Small intestine (tissue), 7 donors: ENCODE results near the gene CDC73. TPM values are rescaled to one million over a fixed set of nuclear protein-coding genes. Genes with fewer than 3 reads are reported as not detected.
"Not testable (repeated sequence)": the region's sequence is repeated elsewhere in the genome, so short reads cannot be mapped to it uniquely, and the experiment has no call there.

Experiments
- DNase-seq, 2 donors: peaks; one replicate each; pipeline versions ENCODE4 v3.0.0 to v3.0.0-alpha.2; 2013
- FAIRE-seq: peaks from 2 replicates; lab custom pipeline; 2012; peaks lifted over from hg19 to GRCh38; lab: Jason Lieb, UNC
- H3K27ac ChIP-seq, 3 donors: one replicate each; pipeline ENCODE4 v1.5.1; 2013; ENCODE audit warnings: low read length in 2 of 3, mild to moderate bottlenecking in 2 of 3, control low read depth in 1 of 3, inconsistent platforms in 1 of 3, low read depth in 1 of 3, moderate library complexity in 1 of 3
- H3K27me3 ChIP-seq, 3 donors: one replicate each; pipeline ENCODE4 v1.6.1; 2013; ENCODE audit warnings: low read length in 3 of 3, inconsistent platforms in 1 of 3; ENCODE audit not compliant: control insufficient read depth in 3 of 3, insufficient read depth in 3 of 3
- H3K36me3 ChIP-seq, 3 donors: one replicate each; pipeline ENCODE4 v1.6.1; 2013; ENCODE audit warnings: low read length in 3 of 3, inconsistent platforms in 1 of 3, low read depth in 1 of 3, mild to moderate bottlenecking in 1 of 3, moderate library complexity in 1 of 3; ENCODE audit not compliant: control insufficient read depth in 3 of 3, insufficient read depth in 2 of 3
- H3K4me1 ChIP-seq, 3 donors: one replicate each; pipeline ENCODE4 v1.6.1; 2013; ENCODE audit warnings: low read length in 2 of 3, inconsistent platforms in 1 of 3, low read depth in 1 of 3, mild to moderate bottlenecking in 1 of 3, moderate library complexity in 1 of 3; ENCODE audit not compliant: control insufficient read depth in 3 of 3, insufficient read depth in 2 of 3
- H3K4me3 ChIP-seq, 3 donors: one replicate each; pipeline ENCODE4 v1.5.1; 2013; ENCODE audit warnings: low read length in 3 of 3, control low read depth in 1 of 3, inconsistent platforms in 1 of 3, low read depth in 1 of 3, mild to moderate bottlenecking in 1 of 3, moderate library complexity in 1 of 3
- H3K9me3 ChIP-seq, 2 donors: one replicate each; pipeline ENCODE4 v1.6.1; 2013; ENCODE audit warnings: low read depth in 1 of 2, low read length in 1 of 2; ENCODE audit not compliant: control insufficient read depth in 2 of 2, insufficient read depth in 1 of 2
- WGBS, 3 donors: extraction: QIAGEN DNeasy Blood & Tissue Kit; methylation state at CpG; one replicate each; pipeline ENCODE4 v1.1.7; 2013; 5-methylcytosine and 5-hydroxymethylcytosine counted together
- polyA plus RNA-seq, 4 donors: library from polyadenylated mRNA; stranded (reverse) in 3 of 4; unstranded in 1 of 4; fragments of 200-250 nt in 3 of 4; fragments of 120-200 nt in 1 of 4; gene quantifications; one replicate each; pipeline versions ENCODE4 v1.2.1 to v1.2.3, GENCODE V29; 2013
- donor health status: healthy with polysubstance abuse.
- donor health status: control.
- donor health status: control.
- donor health status: Bipolar disorder and iron deficiency.
- donor health status: healthy.

Gene CDC73
- polyA plus RNA-seq, 4 donors: 7.6 to 23.2 (median 13.2) TPM

- 6 to 26% (median 22%) methylated on average over 13 of the region's 13 CpGs for WGBS, 3 donors
- FAIRE-seq (no peak), DNase-seq (peak; percentile 63 to 67)
- Histone ChIP-seq H3K4me3 (peak within 1 kb of the TSS in 2 of 3 donors; percentile 3 to 30), H3K36me3 (no peaks in the 10 kb centered on the region), H3K4me1 (peaks cover 0 to 20% (median 4%) of the 10 kb centered on the region in 3 donors), H3K27me3 (no peaks in the 10 kb centered on the region), H3K9me3 (no peaks in the 10 kb centered on the region), H3K27ac (peak within 1 kb of the TSS in 2 of 3 donors; percentile 84 to 86)
Measured at GRCh38 chr1:193185901-193186731, 64.3 kb downstream of the CDC73 start, which contains the start of gene B3GALT2. Gene B3GALT2 (minus strand): TSS chr1:193186613. CDS start chr1:193181562, 5,051 bp downstream.

DNA sequence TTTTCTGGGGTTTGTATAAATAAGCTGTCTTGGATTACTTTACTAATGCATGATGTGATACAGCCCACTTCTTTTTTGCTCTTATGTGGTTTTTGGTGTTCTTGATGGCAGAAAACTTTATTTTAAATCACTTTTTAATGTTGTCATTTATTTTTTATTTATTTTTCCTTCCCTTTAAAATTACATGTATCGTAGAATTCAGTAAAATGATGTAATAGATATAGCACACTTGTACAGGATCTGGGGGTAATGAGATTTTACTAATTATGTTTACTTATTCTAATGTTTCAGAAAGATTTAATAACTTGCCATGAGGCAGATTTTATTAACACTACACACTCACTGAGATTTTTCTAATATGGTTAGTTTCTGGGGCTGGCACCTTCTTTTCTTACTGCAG lies 65.3 kb downstream of the CDC73 start:
- H3K4me3 ChIP-seq: no peak overlapping the region
- WGBS, 3 donors: 68 to 88% (median 85%) methylated on average over 1 of the region's 1 CpG
- H3K27me3 ChIP-seq: no peaks in the 10 kb centered on the region
- no peak for FAIRE-seq
- H3K9me3 ChIP-seq: peaks cover 0 to 5% of the 10 kb centered on the region in 2 donors
- no peak for DNase-seq
- peaks cover 0 to 6% (median 1%) of the 10 kb centered on the region in 3 donors for H3K36me3 ChIP-seq
- H3K4me1 ChIP-seq: peaks cover 0 to 20% (median 2%) of the 10 kb centered on the region in 3 donors
- peak overlapping the region in 1 of 3 donors; percentile 84 for H3K27ac ChIP-seq

- Histone ChIP-seq H3K4me1 (peaks cover 0 to 20% (median 2%) of the 10 kb centered on the region in 3 donors), H3K27ac (peak overlapping the region in 1 of 3 donors; percentile 48), H3K9me3 (peaks cover 0 to 14% of the 10 kb centered on the region in 2 donors), H3K36me3 (peaks cover 0 to 11% (median 2%) of the 10 kb centered on the region in 3 donors)
- WGBS, 3 donors: 45 to 72% (median 57%) methylated on average over 7 of the region's 7 CpGs
- FAIRE-seq, H3K4me3 ChIP-seq, H3K27me3 ChIP-seq: not testable (repeated sequence)
- peak in 1 of 2 donors; percentile 18 for DNase-seq
Measured at GRCh38 chr1:193188915-193189314, 67.1 kb downstream of the CDC73 start.

- Histone ChIP-seq H3K4me1 (peaks cover 0 to 20% (median 2%) of the 10 kb centered on the region in 3 donors), H3K9me3 (peaks cover 0 to 14% of the 10 kb centered on the region in 2 donors), H3K4me3 (no peak overlapping the region), H3K27me3 (no peaks in the 10 kb centered on the region), H3K27ac (peak overlapping the region in 1 of 3 donors; percentile 48), H3K36me3 (peaks cover 0 to 11% (median 2%) of the 10 kb centered on the region in 3 donors)
- 89 to 97% (median 93%) methylated on average over 3 of the region's 3 CpGs for WGBS, 3 donors
- FAIRE-seq (no peak), DNase-seq (no peak)
Measured at GRCh38 chr1:193189442-193190095, 67.7 kb downstream of the CDC73 start.

GRCh38 chr1:193190096-193190744 lies 68.4 kb downstream of the CDC73 start:
- Histone ChIP-seq H3K27ac (peak overlapping the region in 1 of 3 donors; percentile 47), H3K9me3 (peaks cover 0 to 14% of the 10 kb centered on the region in 2 donors), H3K4me1 (peaks cover 0 to 20% (median 2%) of the 10 kb centered on the region in 3 donors), H3K36me3 (peaks cover 0 to 11% (median 2%) of the 10 kb centered on the region in 3 donors), H3K4me3 (no peak overlapping the region), H3K27me3 (no peaks in the 10 kb centered on the region)
- DNase-seq (peak; percentile 37 to 51), FAIRE-seq (peak; percentile 33)

DNA sequence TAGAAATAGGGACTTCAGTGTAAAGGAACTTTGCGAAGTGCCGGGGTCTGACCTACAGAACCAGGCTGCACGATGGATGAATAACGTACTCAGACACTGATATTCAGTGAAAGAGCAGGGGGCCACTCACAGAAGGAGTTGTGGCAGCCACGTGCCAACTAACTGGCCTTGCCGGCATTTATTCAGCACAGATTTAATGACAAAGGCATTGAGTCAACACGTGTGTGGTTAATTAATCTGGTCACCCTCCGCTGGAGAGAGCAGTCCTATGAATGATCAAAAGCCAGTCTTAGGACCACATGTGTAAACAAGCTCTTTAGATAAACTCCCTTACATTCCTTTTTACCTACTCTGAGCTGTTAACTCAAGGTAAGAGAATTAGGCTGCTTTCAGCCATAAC lies 70.8 kb downstream of the CDC73 start:
- no peaks in the 10 kb centered on the region for H3K27me3 ChIP-seq
- 96 to 99% (median 98%) methylated on average over 8 of the region's 8 CpGs for WGBS, 3 donors
- H3K4me3 ChIP-seq: no peak overlapping the region
- FAIRE-seq (no peak), DNase-seq (no peak)
- H3K4me1 ChIP-seq: peaks cover 0 to 14% (median 0%) of the 10 kb centered on the region in 3 donors
- H3K27ac ChIP-seq: no peak overlapping the region
- H3K9me3 ChIP-seq: peaks cover 0 to 14% of the 10 kb centered on the region in 2 donors
- peaks cover 0 to 11% (median 2%) of the 10 kb centered on the region in 3 donors for H3K36me3 ChIP-seq

DNA sequence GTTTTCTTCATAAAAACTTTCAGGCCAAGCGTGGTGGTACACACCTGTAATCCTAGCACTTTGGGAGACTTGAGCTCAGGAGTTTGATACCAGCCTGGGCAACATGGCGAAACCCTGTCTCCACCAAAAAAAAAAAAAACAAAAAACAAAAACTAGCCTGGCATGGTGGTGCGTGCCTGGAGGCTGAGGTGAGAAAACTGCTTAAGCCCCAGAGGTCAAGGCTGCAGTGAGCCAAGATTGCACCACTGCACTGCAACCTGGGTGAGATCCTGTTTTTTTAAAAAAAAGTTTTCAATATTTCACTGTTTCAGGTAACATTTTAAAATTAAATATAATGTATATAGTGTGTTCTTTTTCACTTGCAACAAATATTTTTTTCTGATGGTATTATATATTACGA lies 78.1 kb downstream of the CDC73 start:
- DNase-seq: no peak
- WGBS, 3 donors: 97 to 99% (median 99%) methylated on average over 4 of the region's 4 CpGs

DNA sequence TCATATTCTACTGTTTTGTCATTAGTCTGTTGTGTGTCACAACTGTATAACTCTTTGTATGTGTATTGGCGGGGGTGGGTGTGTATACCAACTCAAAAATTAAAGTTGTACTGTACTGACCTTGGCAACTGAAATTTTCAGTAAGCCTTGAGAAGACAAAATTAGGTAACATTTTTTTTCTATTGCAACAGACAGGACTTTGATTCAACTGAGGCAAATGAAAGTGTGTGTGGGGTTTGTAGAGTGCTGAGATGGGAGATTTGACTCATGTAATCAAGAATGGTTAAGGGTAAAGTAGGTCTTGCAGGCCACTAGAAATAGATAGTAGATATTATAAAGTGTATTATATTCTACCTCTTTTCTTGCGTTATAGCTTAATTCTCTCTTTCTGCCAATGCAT lies 79.2 kb downstream of the CDC73 start:
- H3K27me3 ChIP-seq: no peaks in the 10 kb centered on the region
- no peaks in the 10 kb centered on the region for H3K4me1 ChIP-seq
- peaks cover 0 to 9% (median 0%) of the 10 kb centered on the region in 3 donors for H3K36me3 ChIP-seq
- peaks cover 0 to 3% of the 10 kb centered on the region in 2 donors for H3K9me3 ChIP-seq
- no peak overlapping the region for H3K27ac ChIP-seq
- DNase-seq (peak in 1 of 2 donors; percentile 12), FAIRE-seq (no peak)
- no peak overlapping the region for H3K4me3 ChIP-seq
- WGBS, 3 donors: 86 to 97% (median 89%) methylated on average over 2 of the region's 2 CpGs

More for the DNA sequence above, 78.1 kb downstream of the CDC73 start:
- Histone ChIP-seq H3K27ac (no peak overlapping the region), H3K27me3 (no peaks in the 10 kb centered on the region), H3K9me3 (peaks cover 0 to 3% of the 10 kb centered on the region in 2 donors), H3K4me3 (no peak overlapping the region), H3K36me3 (peaks cover 0 to 9% (median 0%) of the 10 kb centered on the region in 3 donors), H3K4me1 (no peaks in the 10 kb centered on the region)
- FAIRE-seq: no peak
